ENCODE measurements around the gene MAP1LC3A. TPM values are rescaled to one million over a fixed set of nuclear protein-coding genes. Genes with fewer than 3 reads are reported as not detected.
A peak's percentile ranks its signal among the peaks of the same experiment; 100 is the strongest.

The MAP1LC3A gene
- total RNA-seq, 6 experiments from 2014 or later, result 14.4 to 39.6 (median 26.3) TPM

DNA sequence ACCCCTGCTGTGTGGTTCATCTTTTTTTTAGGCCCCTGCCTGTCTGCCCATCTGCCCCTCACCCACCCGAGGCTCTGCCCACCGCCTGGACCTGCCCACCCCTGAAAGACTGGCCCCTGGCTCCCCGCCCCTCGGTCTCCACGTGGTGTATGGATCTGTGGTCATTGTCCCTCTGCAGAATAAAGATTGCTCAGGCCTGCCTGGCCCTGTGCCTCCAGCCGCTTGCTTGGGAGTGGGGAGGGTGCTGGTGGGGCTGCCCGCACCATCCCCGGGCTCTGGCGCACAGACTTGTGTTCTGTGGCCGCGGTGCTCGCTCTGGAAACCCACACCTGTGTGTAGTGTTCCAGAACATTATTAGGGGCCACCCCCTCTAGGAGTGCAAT is 1.6 kb downstream of the MAP1LC3A start:
- DNase-seq (peak; percentile 44 to 81 (median 79)), ATAC-seq (peak; percentile 20 to 51 (median 48))
- Histone ChIP-seq H3K4me1 (peaks cover 0 to 24% (median 0%) of the 10 kb centered on the region in 4 donors), H3K36me3 (no peaks in the 10 kb centered on the region), H3K27me3 (no peaks in the 10 kb centered on the region), H3K4me3 (no peak overlapping the region), H3K27ac (no peak overlapping the region), H3K9me3 (no peaks in the 10 kb centered on the region)
- intact Hi-C loops (cut with DNase I), result no loop called here
- 40% methylated on average over 2 of the region's 12 CpGs for whole genome bisulfite sequencing (ENCODE audit: insufficient coverage, low coverage, low lambda C conversion rate, missing lambda C conversion rate)
- no peak for TF ChIP-seq POLR2A (IDR thresholded peaks at IDR 0.05)

DNA sequence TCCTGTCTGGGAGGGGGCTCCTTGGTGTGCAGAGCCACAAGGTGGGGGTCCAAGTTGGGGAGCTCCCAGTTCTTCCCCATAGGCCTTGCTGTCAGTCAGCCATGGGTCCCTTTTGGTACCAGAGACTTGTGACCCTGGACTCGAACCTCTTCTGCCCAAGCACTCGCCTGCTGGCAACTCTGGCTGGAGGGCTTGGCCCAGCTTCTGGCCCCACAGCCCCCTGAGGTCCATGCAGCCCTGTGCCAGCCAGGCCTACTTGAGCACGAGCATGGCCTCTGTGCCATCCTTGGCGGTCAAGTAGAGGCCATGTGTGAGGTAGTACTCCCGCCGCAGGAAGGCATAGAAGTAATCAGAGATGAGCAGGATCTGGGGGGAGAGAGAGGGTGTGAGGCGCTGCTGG is 2.1 kb downstream of the MAP1LC3A start:
- intact Hi-C loops (cut with DNase I), result no loop called here
- no peaks in the 10 kb centered on the region for H3K36me3 ChIP-seq
- H3K27ac ChIP-seq, result no peak overlapping the region
- no peak overlapping the region for H3K4me3 ChIP-seq
- H3K9me3 ChIP-seq, result no peaks in the 10 kb centered on the region
- DNase-seq, result no peak
- no peak for ATAC-seq
- H3K4me1 ChIP-seq, result peaks cover 0 to 27% (median 0%) of the 10 kb centered on the region in 4 donors
- WGBS (ENCODE audit: insufficient coverage, low coverage, low lambda C conversion rate, missing lambda C conversion rate), result no CpG with 5 or more reads among the region's 7 CpGs
- TF ChIP-seq, protein P1, sequence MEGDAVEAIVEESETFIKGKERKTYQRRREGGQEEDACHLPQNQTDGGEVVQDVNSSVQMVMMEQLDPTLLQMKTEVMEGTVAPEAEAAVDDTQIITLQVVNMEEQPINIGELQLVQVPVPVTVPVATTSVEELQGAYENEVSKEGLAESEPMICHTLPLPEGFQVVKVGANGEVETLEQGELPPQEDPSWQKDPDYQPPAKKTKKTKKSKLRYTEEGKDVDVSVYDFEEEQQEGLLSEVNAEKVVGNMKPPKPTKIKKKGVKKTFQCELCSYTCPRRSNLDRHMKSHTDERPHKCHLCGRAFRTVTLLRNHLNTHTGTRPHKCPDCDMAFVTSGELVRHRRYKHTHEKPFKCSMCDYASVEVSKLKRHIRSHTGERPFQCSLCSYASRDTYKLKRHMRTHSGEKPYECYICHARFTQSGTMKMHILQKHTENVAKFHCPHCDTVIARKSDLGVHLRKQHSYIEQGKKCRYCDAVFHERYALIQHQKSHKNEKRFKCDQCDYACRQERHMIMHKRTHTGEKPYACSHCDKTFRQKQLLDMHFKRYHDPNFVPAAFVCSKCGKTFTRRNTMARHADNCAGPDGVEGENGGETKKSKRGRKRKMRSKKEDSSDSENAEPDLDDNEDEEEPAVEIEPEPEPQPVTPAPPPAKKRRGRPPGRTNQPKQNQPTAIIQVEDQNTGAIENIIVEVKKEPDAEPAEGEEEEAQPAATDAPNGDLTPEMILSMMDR (IDR thresholded peaks at IDR 0.05), result no peak
- no peak for TF ChIP-seq POLR2A (IDR thresholded peaks at IDR 0.05)
- no peaks in the 10 kb centered on the region for H3K27me3 ChIP-seq

DNA sequence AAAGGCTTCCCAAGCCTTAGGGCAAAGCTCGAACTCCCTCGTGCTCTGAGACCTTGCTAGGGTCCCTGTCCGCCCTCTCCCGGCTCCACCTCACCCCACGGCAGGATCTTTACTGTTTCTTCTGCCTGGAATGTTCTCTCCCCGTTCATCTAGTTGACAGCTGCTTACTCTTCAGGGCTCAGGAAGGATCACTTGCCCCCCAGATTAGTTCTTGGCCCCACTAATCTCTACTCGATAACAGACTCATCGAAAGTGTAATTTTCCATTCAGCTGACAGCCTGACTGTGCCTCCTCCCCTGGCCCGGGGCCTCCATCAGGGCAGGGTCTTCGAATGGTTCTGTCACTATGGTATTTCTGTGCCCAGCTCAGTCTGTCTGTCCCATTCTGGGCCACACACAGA is 3.1 kb downstream of the MAP1LC3A start:
- no peak overlapping the region for H3K27ac ChIP-seq
- 89% methylated on average over 8 of the region's 10 CpGs for WGBS (ENCODE audit: insufficient coverage, low coverage, low lambda C conversion rate, missing lambda C conversion rate)
- no peak for DNase-seq

DNA sequence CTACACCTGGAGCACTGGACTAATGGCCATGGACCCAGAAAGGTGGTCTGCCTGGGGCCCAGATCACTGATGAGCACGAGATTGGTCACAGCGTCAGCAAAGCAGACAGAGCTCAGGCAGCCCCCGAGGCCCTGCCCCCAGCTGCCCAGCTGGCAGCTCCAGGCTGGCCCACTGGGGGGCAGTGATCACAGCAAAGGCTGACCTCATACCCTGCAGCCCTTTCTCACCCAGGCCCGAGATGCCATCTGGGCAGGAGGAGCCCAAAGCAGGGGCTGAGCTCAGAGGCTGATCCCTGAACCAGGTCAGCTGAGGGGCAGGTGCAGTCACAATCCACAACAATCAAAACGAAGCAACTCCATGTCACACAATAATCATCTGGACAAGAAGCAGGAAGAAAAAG is 4.1 kb downstream of the MAP1LC3A start:
- peaks cover 0 to 27% (median 0%) of the 10 kb centered on the region in 4 donors for H3K4me1 ChIP-seq
- no peaks in the 10 kb centered on the region for H3K27me3 ChIP-seq
- no peaks in the 10 kb centered on the region for H3K36me3 ChIP-seq
- H3K4me3 ChIP-seq, result no peak overlapping the region
- TF ChIP-seq, protein P1 (IDR thresholded peaks at IDR 0.05), result peak in 3 of 4 donors; percentile 22 to 44 (median 29)
- no peak for TF ChIP-seq POLR2A (IDR thresholded peaks at IDR 0.05)
- ATAC-seq (no peak), DNase-seq (no peak)
- whole genome bisulfite sequencing (ENCODE audit: insufficient coverage, low coverage, low lambda C conversion rate, missing lambda C conversion rate), result 44% methylated on average over 2 of the region's 5 CpGs
- H3K27ac ChIP-seq, result no peak overlapping the region
- intact Hi-C loops (cut with DNase I), result no loop called here
- no peaks in the 10 kb centered on the region for H3K9me3 ChIP-seq

More for the DNA sequence above, 3.1 kb downstream of the MAP1LC3A start:
- Histone ChIP-seq H3K4me1 (peaks cover 0 to 27% (median 0%) of the 10 kb centered on the region in 4 donors), H3K27me3 (no peaks in the 10 kb centered on the region), H3K9me3 (no peaks in the 10 kb centered on the region), H3K4me3 (no peak overlapping the region), H3K36me3 (no peaks in the 10 kb centered on the region)
- ATAC-seq, result no peak
- TF ChIP-seq, protein P1 (IDR thresholded peaks at IDR 0.05), result no peak
- no peak for TF ChIP-seq POLR2A (IDR thresholded peaks at IDR 0.05)
- intact Hi-C loops (cut with DNase I), result no loop called here

DNA sequence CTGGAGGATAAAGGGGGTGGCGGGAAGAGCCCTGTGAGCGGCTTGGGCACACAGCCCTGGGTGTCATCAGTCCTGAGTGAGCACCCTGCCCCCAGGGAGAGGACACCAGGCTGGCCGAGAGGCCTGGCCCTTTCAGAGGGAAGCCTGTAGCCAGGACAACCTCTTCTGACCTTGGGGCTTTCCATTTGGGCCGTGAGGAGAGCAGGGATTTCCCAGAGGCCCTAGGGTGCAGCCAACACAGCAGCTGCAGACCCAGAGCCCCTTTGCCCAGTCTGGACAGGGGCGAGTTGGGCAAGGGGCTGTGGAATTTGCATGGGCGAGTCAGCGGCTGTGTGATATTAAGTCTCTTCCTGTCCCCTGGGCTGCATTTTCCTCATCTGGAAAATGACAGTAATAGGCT is 6.3 kb downstream of the MAP1LC3A start:
- Histone ChIP-seq H3K27me3 (no peaks in the 10 kb centered on the region), H3K4me3 (no peak overlapping the region), H3K36me3 (no peaks in the 10 kb centered on the region), H3K4me1 (peaks cover 0 to 19% (median 0%) of the 10 kb centered on the region in 4 donors), H3K27ac (peak overlapping the region in 1 of 3 donors; percentile 7), H3K9me3 (no peaks in the 10 kb centered on the region)
- peak in 2 of 3 donors; percentile 46 to 85 for DNase-seq
- intact Hi-C loops (cut with DNase I), result no loop called here
- ATAC-seq, result peak; percentile 8 to 86 (median 56)
- no peak for TF ChIP-seq POLR2A (IDR thresholded peaks at IDR 0.05)
- TF ChIP-seq, protein P1 (IDR thresholded peaks at IDR 0.05), result no peak
- 42% methylated on average over 3 of the region's 7 CpGs for WGBS (ENCODE audit: insufficient coverage, low coverage, low lambda C conversion rate, missing lambda C conversion rate)
